HEK293T (cell line): Measurements from ENCODE around the gene ADCYAP1.

Experiments used
- CTCF ChIA-PET: fragments of 350-600 bp; formaldehyde crosslinking; extraction: SDS; loops from one replicate; lab custom pipeline; 2021; ENCODE audit warnings: antibody characterized with exemption, inconsistent platforms; lab: Yijun Ruan, JAX
- POLR2A ChIA-PET: fragments of 350-600 bp; formaldehyde crosslinking; extraction: SDS; loops from one replicate; lab custom pipeline; 2020; ENCODE audit warnings: antibody characterized with exemption, inconsistent platforms; lab: Yijun Ruan, JAX
- DNase-seq: peaks from one replicate; pipeline ENCODE4 v3.0.0; 2012; ENCODE audit warnings: mixed read lengths; ENCODE audit errors: extremely low spot score
- ARNT ChIP-seq: fragments of 450-650 bp; IDR thresholded peaks from 2 replicates; pipeline ENCODE4 v1.6.1; 2017; ENCODE audit warnings: mild to moderate bottlenecking
- BHLHE40 ChIP-seq: fragments of 450-650 bp; IDR thresholded peaks from 2 replicates; pipeline ENCODE4 v1.6.1; 2016; ENCODE audit warnings: mild to moderate bottlenecking, moderate library complexity, borderline replicate concordance
- CTBP1 ChIP-seq: fragments of 450-650 bp; IDR thresholded peaks from 2 replicates; pipeline ENCODE4 v1.6.1; 2016; ENCODE audit warnings: borderline replicate concordance
- ELF4 ChIP-seq: fragments of 450-650 bp; IDR thresholded peaks from 2 replicates; pipeline ENCODE4 v1.6.1; 2017; ENCODE audit warnings: antibody characterized with exemption
- FOXA1 ChIP-seq: fragments of 450-650 bp; IDR thresholded peaks from 2 replicates; pipeline ENCODE4 v1.6.1; 2016; ENCODE audit warnings: mild to moderate bottlenecking
- FOXK2 ChIP-seq: fragments of 450-650 bp; IDR thresholded peaks from 2 replicates; pipeline ENCODE4 v1.6.1; 2016; ENCODE audit warnings: mild to moderate bottlenecking
- FOXM1 ChIP-seq: fragments of 450-650 bp; IDR thresholded peaks from 2 replicates; pipeline ENCODE4 v1.6.1; 2017; ENCODE audit warnings: mild to moderate bottlenecking, borderline replicate concordance
- HDGF ChIP-seq: fragments of 450-650 bp; IDR thresholded peaks from 2 replicates; pipeline ENCODE4 v1.6.1; 2017; ENCODE audit warnings: antibody characterized with exemption, borderline replicate concordance
- L3MBTL2 ChIP-seq: fragments of 450-650 bp; conservative IDR thresholded peaks from 2 replicates; pipeline ENCODE4 v1.6.1; 2016; ENCODE audit warnings: mild to moderate bottlenecking
- LEF1 ChIP-seq: fragments of 450-650 bp; IDR thresholded peaks from 2 replicates; pipeline ENCODE4 v1.6.1; 2017; ENCODE audit warnings: mild to moderate bottlenecking, borderline replicate concordance
- NFRKB ChIP-seq: fragments of 450-650 bp; IDR thresholded peaks from 2 replicates; pipeline ENCODE4 v1.6.1; 2016; ENCODE audit warnings: mild to moderate bottlenecking, moderate library complexity
- PKNOX1 ChIP-seq: fragments of 450-650 bp; IDR thresholded peaks from 2 replicates; pipeline ENCODE4 v1.6.1; 2016
- SP1 ChIP-seq: fragments of 450-650 bp; IDR thresholded peaks from 2 replicates; pipeline ENCODE4 v1.6.1; 2017
- SUZ12 ChIP-seq: fragments of 450-650 bp; IDR thresholded peaks from 2 replicates; pipeline ENCODE4 v1.6.1; 2016; ENCODE audit warnings: mild to moderate bottlenecking
- TARDBP ChIP-seq: fragments of 450-650 bp; IDR thresholded peaks from 2 replicates; pipeline ENCODE4 v1.6.1; 2016
- ZNF384 ChIP-seq: fragments of 450-650 bp; IDR thresholded peaks from 2 replicates; pipeline ENCODE4 v1.6.1; 2016

Gene ADCYAP1

GRCh38 chr18:936941-937340 lies 32.3 kb downstream of the ADCYAP1 start:
- CTCF ChIA-PET = no interaction called here
- no peak for DNase-seq
- TF ChIP-seq NFRKB = no peak
- TF ChIP-seq ELF4 = no peak
- no peak for TF ChIP-seq ZNF384
- TF ChIP-seq ARNT = no peak
- POLR2A ChIA-PET = no interaction called here

GRCh38 chr18:939166-939565 lies 34.5 kb downstream of the ADCYAP1 start:
- no peak for TF ChIP-seq ZNF384
- no peak for TF ChIP-seq FOXA1
- no peak for TF ChIP-seq BHLHE40
- TF ChIP-seq HDGF = no peak
- no peak for TF ChIP-seq PKNOX1
- TF ChIP-seq TARDBP = no peak
- TF ChIP-seq NFRKB = no peak
- no peak for TF ChIP-seq ELF4
- no peak for TF ChIP-seq CTBP1
- TF ChIP-seq LEF1 = no peak
- no peak for TF ChIP-seq L3MBTL2
- no peak for TF ChIP-seq ARNT
- no peak for TF ChIP-seq FOXK2
- TF ChIP-seq SUZ12 = no peak
- no peak for TF ChIP-seq SP1
- no peak for TF ChIP-seq FOXM1
- CTCF ChIA-PET = no interaction called here

GRCh38 chr18:939958-940357 lies 35.3 kb downstream of the ADCYAP1 start:
- ChIA-PET POLR2A (no interaction called here), CTCF (no interaction called here)
- TF ChIP-seq CTBP1 (no peak), PKNOX1 (no peak), FOXA1 (no peak), ELF4 (no peak), FOXM1 (no peak), ZNF384 (no peak), L3MBTL2 (no peak), FOXK2 (no peak), HDGF (no peak), NFRKB (no peak), BHLHE40 (no peak), SUZ12 (no peak), TARDBP (no peak), ARNT (no peak), LEF1 (no peak), SP1 (no peak)
- DNase-seq = no peak

More at GRCh38 chr18:939166-939565, 34.5 kb downstream of the ADCYAP1 start:
- DNase-seq = no peak
- POLR2A ChIA-PET = no interaction called here

GRCh38 chr18:941331-941730 lies 36.7 kb downstream of the ADCYAP1 start:
- CTCF ChIA-PET = no interaction called here
- TF ChIP-seq FOXM1 (no peak), FOXA1 (no peak), SP1 (no peak), TARDBP (no peak), SUZ12 (no peak), CTBP1 (no peak)
- POLR2A ChIA-PET = no interaction called here
- DNase-seq = no peak

- ChIA-PET POLR2A (no interaction called here), CTCF (no interaction called here)
Measured at GRCh38 chr18:944440-944839, 39.8 kb downstream of the ADCYAP1 start.

More at GRCh38 chr18:944440-944839, 39.8 kb downstream of the ADCYAP1 start:
- no peak for TF ChIP-seq CTBP1
- no peak for TF ChIP-seq TARDBP
- TF ChIP-seq ZNF384 = no peak
- no peak for TF ChIP-seq ELF4
- no peak for TF ChIP-seq PKNOX1
- no peak for TF ChIP-seq BHLHE40
- no peak for TF ChIP-seq FOXK2
- no peak for TF ChIP-seq ARNT
- no peak for TF ChIP-seq L3MBTL2
- no peak for TF ChIP-seq SP1
- TF ChIP-seq SUZ12 = no peak
- no peak for TF ChIP-seq LEF1
- TF ChIP-seq FOXA1 = no peak
- TF ChIP-seq HDGF = no peak
- TF ChIP-seq FOXM1 = no peak
- no peak for DNase-seq
